HUES6 (cell line): ENCODE measurements around the gene YIPF2.

Experiments
- H3K27ac ChIP-seq: 2 replicates; pipeline ENCODE4 v1.7.0; 2013; ENCODE audit warnings: low read depth, mild to moderate bottlenecking, low read length, inconsistent platforms
- H3K27me3 ChIP-seq: 2 replicates; pipeline ENCODE4 v1.6.1; 2013; ENCODE audit warnings: low read length; ENCODE audit not compliant: control insufficient read depth, insufficient read depth
- H3K36me3 ChIP-seq: 2 replicates; pipeline ENCODE4 v1.6.1; 2013; ENCODE audit warnings: low read length; ENCODE audit not compliant: control insufficient read depth, insufficient read depth
- H3K4me1 ChIP-seq: 2 replicates; pipeline ENCODE4 v1.6.1; 2013; ENCODE audit warnings: low read length; ENCODE audit not compliant: control insufficient read depth, insufficient read depth
- H3K4me3 ChIP-seq: 2 replicates; pipeline ENCODE4 v1.5.1; 2013; ENCODE audit warnings: low read depth, low read length
- H3K9ac ChIP-seq: one replicate; pipeline ENCODE4 v1.6.1; 2013; ENCODE audit warnings: mild to moderate bottlenecking, low read length
- H3K9me3 ChIP-seq: 2 replicates; pipeline ENCODE4 v1.6.1; 2013; ENCODE audit warnings: low read depth, low read length; ENCODE audit not compliant: control insufficient read depth, insufficient read depth

The YIPF2 gene

DNA sequence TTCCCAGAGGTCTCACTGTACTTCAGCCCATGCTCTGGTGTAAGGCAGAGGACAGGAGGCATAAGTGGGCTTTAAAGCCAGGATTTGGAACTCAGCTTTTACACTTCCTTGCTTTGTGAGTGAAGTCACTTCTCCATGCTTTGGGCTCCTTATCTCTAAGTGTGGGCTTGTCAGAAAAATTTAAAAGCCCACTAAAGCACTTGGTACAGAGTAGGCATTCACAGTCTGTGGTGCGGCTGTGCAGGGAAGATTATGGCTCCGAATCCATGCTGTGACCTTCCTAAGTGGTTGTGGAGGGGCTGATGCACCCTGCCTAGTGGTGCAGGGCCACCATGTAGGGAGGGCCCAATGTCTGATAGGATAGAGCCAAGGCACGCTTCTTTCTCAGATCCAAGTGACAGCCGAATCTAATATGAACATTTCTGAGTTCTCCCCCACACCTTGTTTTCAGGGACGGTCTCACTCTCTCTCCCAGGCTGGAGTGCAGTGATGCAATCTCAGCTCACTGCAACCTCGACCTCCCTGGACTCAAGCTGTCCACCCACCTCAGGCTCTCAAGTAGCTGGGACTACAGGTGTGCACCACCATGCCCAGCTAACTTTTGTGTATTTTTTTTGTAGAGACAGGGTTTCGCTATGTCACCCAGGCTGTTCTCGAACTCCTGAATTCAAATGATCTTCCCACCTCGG, 7.1 kb upstream of the YIPF2 start:
- Histone ChIP-seq H3K9ac (no peak overlapping the region), H3K36me3 (peaks cover 7% of the 10 kb centered on the region), H3K27ac (no peak overlapping the region), H3K27me3 (no peaks in the 10 kb centered on the region), H3K9me3 (no peaks in the 10 kb centered on the region), H3K4me3 (no peak overlapping the region), H3K4me1 (no peaks in the 10 kb centered on the region)

DNA sequence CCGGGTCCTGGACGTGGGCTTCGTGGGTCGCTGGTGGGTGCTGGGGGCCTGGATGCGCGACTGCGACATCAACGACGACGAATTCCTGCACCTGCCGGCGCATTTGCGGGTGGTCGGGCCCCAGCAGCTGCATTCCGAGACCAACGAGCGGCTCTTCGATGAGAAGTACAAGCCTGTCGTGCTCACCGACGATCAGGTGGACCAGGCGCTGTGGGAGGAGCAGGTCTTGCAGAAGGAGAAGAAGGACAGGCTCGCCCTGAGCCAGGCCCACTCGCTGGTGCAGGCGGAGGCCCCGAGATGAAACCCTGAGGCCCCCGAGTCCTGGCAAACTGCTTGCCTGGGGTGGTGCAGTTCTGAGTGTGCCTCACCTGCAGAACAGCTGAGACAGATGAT, 959 bp upstream of the YIPF2 start:
- H3K27me3 ChIP-seq = no peaks in the 10 kb centered on the region
- H3K4me3 ChIP-seq = peak overlapping the region; percentile 100
- H3K9ac ChIP-seq = peak overlapping the region; percentile 91
- H3K4me1 ChIP-seq = peaks cover 6% of the 10 kb centered on the region; the same call in 1 of the 2 replicates
- no peaks in the 10 kb centered on the region for H3K9me3 ChIP-seq
- H3K27ac ChIP-seq = peak overlapping the region; percentile 70; the same call in 1 of the 2 replicates
- H3K36me3 ChIP-seq = peaks cover 22% of the 10 kb centered on the region

DNA sequence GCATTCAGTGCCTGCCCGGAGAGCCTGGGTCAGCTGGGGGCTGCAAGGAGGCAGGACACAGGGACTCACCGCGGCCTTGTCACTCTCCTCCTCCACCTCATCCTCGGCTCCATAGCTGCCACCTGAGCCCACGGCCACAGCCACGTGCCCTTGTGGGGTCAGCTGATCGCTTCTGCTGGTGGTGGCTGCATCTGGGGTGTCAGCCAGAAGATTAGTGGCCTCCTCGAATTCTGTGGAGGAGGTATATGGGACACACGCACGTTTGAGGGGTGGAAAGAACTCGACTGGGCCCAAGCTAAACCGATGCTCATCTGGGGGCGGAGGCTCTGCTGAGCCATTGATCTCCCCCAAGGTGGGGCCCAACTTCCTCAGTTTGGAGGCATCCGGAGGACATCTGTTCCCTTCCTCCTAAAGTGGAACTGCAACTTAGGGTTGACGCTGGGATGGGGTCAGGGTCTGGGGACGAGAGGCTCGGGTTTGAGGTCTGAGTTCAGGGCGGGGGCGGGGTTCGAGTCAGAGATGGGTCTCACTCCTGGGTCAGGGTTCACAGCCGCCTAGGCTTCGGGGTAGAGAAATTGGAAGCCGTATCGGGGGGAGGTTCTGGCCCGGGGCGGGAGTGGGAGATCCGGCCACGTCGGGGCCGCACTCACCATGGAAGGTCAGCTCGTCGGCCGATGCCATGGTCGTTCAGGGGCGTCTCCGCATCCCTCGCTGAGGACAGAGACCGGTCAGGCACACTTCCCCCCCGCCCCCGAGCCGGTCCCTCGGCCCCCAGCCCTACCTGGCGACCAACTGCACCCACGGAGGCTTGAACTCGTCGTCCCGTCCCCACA, 493 bp downstream of the YIPF2 start:
- Histone ChIP-seq H3K27ac (peak overlapping the region; percentile 35; the same call in 1 of the 2 replicates), H3K27me3 (no peaks in the 10 kb centered on the region), H3K9ac (peak overlapping the region; percentile 75), H3K4me1 (peaks cover 6% of the 10 kb centered on the region; the same call in 1 of the 2 replicates), H3K9me3 (no peaks in the 10 kb centered on the region), H3K4me3 (peak overlapping the region; percentile 100), H3K36me3 (peaks cover 35% of the 10 kb centered on the region)

DNA sequence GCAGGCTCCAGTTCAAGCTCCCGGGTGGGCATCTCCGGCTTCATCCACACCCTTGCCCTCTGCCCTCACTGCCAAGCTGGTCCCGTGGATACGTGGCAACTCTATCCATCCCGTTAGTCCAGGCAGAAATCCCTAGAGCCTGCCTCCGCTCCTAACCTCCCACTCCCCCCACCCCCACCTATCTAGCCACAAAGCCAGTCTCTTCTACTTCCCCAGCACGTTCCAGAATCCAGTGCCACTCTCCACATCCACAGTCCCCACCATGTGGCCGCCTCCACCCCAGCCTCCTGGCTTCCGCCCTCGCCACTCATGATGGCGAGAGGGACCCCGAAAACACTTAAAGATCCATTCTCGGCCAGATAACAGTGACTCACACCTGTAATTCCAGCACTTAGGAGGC, 3.8 kb downstream of the YIPF2 start:
- no peak overlapping the region for H3K4me3 ChIP-seq
- peaks cover 2% of the 10 kb centered on the region; the same call in 1 of the 2 replicates for H3K4me1 ChIP-seq
- peaks cover 57% of the 10 kb centered on the region for H3K36me3 ChIP-seq
- H3K9me3 ChIP-seq = no peaks in the 10 kb centered on the region
- no peaks in the 10 kb centered on the region for H3K27me3 ChIP-seq
- H3K9ac ChIP-seq = no peak overlapping the region
- no peak overlapping the region for H3K27ac ChIP-seq

DNA sequence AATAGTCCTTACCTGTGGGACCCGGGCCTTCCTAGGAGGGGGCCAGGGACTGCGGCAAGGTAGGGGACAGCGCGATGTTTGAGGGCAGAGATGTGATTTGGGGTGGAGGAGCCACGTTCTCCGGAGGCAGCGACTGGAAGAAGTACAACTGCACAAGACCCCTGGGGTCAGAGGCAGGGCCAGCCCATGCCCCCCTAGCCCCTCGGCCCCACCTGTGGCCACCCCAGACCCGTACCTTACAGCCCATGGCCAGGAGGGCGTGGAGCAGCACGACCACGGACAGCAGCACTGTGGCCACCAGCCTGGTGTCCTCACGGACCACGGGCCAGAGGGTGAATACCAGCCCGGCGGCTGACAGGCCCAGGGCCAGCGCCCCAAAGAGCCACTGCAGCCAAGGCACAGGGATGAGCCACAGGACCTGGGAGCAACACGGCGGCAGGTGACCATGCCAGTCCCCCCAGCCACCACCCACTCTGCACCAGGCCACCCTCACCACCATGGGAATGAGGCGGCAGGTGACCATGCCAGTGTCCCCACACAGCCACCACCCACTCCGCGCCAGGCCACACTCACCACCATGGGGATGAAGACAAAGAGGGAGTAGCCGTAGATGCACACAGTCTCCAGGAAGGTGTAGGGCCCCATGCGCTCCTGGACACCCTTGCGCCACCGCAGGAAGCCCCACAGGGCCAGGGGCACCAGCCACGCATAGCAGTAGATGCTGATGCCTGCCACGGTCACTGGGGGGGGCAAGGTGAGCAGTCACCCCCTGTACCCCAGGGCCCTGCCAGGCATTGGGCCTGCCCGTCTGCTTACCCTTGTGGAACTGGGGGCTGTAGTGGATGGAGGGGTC, 5.0 kb downstream of the YIPF2 start:
- no peaks in the 10 kb centered on the region for H3K27me3 ChIP-seq
- no peak overlapping the region for H3K9ac ChIP-seq
- H3K4me3 ChIP-seq = no peak overlapping the region
- H3K36me3 ChIP-seq = peaks cover 68% of the 10 kb centered on the region
- H3K9me3 ChIP-seq = no peaks in the 10 kb centered on the region
- no peak overlapping the region for H3K27ac ChIP-seq
- no peaks in the 10 kb centered on the region for H3K4me1 ChIP-seq

DNA sequence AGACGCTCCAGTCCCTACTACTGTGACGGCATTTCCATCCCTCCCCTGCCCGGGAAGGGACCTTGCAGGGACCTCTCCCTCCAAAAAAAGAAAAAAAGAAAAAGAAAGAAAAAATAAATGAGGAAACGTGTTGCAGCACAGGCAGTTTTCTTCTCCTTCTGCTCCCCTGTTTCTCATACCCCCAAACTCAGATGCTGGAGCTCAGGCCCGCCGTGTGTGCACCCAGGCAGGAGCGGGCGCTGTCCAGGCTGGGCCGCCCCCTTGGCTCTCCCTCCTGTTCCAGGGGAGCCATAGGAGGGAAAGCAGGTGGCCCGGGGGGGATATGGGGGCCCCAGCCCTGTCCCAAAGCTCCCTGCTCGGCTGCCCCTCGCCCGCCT, 5.8 kb downstream of the YIPF2 start:
- no peaks in the 10 kb centered on the region for H3K4me1 ChIP-seq
- no peak overlapping the region for H3K9ac ChIP-seq
- H3K4me3 ChIP-seq = no peak overlapping the region
- peaks cover 74% of the 10 kb centered on the region for H3K36me3 ChIP-seq
- no peaks in the 10 kb centered on the region for H3K27me3 ChIP-seq
- H3K27ac ChIP-seq = no peak overlapping the region
- H3K9me3 ChIP-seq = no peaks in the 10 kb centered on the region

DNA sequence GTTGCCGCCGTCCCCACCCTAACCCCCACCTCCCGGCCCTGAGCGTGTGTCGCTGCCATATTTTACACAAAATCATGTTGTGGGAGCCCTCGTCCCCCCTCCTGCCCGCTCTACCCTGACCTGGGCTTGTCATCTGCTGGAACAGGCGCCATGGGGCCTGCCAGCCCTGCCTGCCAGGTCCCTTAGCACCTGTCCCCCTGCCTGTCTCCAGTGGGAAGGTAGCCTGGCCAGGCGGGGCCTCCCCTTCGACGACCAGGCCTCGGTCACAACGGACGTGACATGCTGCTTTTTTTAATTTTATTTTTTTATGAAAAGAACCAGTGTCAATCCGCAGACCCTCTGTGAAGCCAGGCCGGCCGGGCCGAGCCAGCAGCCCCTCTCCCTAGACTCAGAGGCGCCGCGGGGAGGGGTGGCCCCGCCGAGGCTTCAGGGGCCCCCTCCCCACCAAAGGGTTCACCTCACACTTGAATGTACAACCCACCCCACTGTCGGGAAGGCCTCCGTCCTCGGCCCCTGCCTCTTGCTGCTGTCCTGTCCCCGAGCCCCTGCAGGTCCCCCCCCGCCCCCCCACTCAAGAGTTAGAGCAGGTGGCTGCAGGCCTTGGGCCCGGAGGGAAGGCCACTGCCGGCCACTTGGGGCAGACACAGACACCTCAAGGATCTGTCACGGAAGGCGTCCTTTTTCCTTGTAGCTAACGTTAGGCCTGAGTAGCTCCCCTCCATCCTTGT, 6.4 kb downstream of the YIPF2 start:
- Histone ChIP-seq H3K27me3 (no peaks in the 10 kb centered on the region), H3K4me3 (no peak overlapping the region), H3K36me3 (peaks cover 74% of the 10 kb centered on the region), H3K4me1 (no peaks in the 10 kb centered on the region), H3K9me3 (no peaks in the 10 kb centered on the region), H3K27ac (no peak overlapping the region), H3K9ac (no peak overlapping the region)

DNA sequence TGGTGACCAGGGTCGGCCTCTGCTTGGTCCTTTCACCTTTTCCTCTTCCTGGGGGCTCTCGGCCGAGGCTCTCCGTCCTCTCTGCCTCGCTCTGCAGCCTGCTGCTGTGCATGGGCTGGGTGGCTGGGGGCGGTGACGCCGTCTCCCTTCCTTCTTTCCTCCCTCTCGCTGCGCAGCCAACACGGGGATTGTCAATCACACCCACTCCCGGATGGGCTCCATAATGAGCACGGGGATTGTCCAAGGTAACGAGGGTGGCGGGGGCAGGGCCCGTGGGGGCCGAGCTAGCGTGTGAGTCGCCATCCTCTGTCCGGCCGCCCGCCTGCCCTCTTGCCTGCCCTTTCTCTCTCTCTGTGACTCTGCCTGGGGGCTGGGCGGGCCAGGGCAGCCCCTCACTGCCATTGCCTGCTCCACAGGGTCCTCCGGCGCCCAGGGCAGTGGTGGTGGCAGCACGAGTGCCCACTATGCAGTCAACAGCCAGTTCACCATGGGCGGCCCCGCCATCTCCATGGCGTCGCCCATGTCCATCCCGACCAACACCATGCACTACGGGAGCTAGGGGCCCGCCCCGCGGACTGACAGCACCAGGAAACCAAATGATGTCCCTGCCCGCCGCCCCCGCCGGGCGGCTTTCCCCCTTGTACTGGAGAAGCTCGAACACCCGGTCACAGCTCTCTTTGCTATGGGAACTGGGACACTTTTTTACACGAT, 7.1 kb downstream of the YIPF2 start:
- Histone ChIP-seq H3K27me3 (no peaks in the 10 kb centered on the region), H3K27ac (no peak overlapping the region), H3K4me3 (no peak overlapping the region), H3K9ac (no peak overlapping the region), H3K9me3 (no peaks in the 10 kb centered on the region), H3K4me1 (no peaks in the 10 kb centered on the region), H3K36me3 (peaks cover 79% of the 10 kb centered on the region)

DNA sequence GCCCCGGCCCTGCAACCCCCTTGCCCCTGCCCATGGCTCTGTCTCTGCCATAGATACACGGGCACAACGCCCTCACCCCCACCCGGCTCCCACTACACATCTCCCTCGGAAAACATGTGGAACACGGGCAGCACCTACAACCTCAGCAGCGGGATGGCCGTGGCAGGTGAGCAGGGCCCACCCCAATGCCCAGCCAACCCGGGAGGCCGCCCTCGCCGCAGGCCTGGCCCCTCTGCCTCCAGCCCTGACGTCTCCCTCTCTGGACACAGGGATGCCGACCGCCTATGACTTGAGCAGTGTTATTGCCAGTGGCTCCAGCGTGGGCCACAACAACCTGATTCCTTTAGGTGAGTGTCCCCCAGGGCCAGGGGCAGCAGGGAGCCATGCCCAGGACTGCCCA, 7.7 kb downstream of the YIPF2 start:
- Histone ChIP-seq H3K9me3 (no peaks in the 10 kb centered on the region), H3K27me3 (no peaks in the 10 kb centered on the region), H3K9ac (peak overlapping the region; percentile 19), H3K36me3 (peaks cover 85% of the 10 kb centered on the region), H3K4me1 (no peaks in the 10 kb centered on the region), H3K4me3 (no peak overlapping the region), H3K27ac (no peak overlapping the region)

DNA sequence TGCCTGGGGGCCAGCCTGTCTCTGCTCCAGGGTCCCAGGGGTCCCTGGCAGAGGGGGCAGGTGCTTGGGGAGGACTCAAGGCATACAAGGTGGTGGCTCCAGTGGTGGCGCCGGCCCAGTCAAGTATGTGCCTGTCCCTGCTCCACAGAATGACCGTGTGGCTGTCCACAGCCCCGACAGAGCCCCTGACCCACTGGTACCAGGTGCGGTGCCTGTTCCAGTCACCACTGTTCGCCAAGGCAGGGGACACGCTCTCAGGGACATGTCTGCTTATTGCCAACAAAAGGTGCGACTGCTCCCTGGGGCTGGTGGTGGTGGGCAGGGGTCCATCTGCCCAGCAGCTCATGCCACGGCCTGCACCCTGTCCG, 8.2 kb downstream of the YIPF2 start:
- H3K9me3 ChIP-seq = no peaks in the 10 kb centered on the region
- peaks cover 86% of the 10 kb centered on the region for H3K36me3 ChIP-seq
- H3K4me1 ChIP-seq = no peaks in the 10 kb centered on the region
- H3K9ac ChIP-seq = no peak overlapping the region
- H3K27me3 ChIP-seq = no peaks in the 10 kb centered on the region
- H3K27ac ChIP-seq = no peak overlapping the region
- H3K4me3 ChIP-seq = no peak overlapping the region
